ENCODE data around the gene DNAH11. TPM values are rescaled to one million over a fixed set of nuclear protein-coding genes. Genes with fewer than 3 reads are reported as not detected.

Gene DNAH11
- total and polyA plus RNA-seq, 9 of the 15 experiments (the other 6 are each of a cell fraction or from before 2014, with no cell fraction given): under 0.01 TPM; not detected in 7

DNA sequence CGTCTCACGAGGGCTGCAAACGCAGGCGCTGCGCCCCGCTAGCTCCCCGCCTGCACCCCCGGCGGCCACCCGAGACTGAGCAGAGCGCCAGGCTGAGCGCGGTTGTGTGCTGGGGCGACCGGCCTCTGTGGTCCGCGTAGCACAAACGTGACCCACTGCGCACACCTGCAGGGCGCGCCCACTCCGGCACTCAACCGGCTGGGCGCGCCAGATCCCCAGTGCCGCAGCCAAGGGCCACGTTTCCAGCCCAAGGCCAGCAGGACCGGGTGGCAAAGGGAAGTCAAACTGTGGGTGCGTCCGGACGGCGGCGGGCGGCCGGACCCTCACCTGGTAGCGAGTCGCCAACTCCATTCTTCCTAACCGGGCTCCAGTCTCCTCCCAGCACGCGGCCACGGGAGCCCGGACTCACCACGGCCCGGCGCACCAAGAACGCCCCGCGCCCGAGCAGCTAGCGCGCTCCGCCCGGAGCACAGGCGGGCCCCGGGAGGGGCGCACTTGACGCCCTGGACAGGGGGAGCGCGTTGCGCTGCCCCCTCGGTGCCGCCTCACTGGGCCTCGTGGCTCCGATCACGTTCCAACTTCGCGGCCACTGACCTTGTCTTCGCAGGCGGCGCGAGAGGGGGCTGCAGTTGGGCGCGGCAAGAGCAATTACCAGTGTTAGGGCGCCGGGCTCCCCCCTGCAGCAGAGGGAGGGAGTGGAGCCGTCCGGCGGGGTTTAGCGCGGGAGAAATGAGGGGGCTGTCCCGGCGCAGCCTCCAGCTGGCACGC lies 402.8 kb downstream of the DNAH11 start, which contains the start of gene CDCA7L (continued):
- TF ChIP-seq, protein P1, sequence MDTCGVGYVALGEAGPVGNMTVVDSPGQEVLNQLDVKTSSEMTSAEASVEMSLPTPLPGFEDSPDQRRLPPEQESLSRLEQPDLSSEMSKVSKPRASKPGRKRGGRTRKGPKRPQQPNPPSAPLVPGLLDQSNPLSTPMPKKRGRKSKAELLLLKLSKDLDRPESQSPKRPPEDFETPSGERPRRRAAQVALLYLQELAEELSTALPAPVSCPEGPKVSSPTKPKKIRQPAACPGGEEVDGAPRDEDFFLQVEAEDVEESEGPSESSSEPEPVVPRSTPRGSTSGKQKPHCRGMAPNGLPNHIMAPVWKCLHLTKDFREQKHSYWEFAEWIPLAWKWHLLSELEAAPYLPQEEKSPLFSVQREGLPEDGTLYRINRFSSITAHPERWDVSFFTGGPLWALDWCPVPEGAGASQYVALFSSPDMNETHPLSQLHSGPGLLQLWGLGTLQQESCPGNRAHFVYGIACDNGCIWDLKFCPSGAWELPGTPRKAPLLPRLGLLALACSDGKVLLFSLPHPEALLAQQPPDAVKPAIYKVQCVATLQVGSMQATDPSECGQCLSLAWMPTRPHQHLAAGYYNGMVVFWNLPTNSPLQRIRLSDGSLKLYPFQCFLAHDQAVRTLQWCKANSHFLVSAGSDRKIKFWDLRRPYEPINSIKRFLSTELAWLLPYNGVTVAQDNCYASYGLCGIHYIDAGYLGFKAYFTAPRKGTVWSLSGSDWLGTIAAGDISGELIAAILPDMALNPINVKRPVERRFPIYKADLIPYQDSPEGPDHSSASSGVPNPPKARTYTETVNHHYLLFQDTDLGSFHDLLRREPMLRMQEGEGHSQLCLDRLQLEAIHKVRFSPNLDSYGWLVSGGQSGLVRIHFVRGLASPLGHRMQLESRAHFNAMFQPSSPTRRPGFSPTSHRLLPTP (IDR thresholded peaks at IDR 0.05; ENCODE audit: borderline replicate concordance, extremely low read depth, insufficient read length): no peak
- TF ChIP-seq, protein P2, sequence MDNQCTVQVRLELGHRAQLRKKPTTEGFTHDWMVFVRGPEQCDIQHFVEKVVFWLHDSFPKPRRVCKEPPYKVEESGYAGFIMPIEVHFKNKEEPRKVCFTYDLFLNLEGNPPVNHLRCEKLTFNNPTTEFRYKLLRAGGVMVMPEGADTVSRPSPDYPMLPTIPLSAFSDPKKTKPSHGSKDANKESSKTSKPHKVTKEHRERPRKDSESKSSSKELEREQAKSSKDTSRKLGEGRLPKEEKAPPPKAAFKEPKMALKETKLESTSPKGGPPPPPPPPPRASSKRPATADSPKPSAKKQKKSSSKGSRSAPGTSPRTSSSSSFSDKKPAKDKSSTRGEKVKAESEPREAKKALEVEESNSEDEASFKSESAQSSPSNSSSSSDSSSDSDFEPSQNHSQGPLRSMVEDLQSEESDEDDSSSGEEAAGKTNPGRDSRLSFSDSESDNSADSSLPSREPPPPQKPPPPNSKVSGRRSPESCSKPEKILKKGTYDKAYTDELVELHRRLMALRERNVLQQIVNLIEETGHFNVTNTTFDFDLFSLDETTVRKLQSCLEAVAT (IDR thresholded peaks at IDR 0.05): no peak
- TF ChIP-seq PPARD (CRISPR knock-in tag; IDR thresholded peaks at IDR 0.05) (no peak), SMAD2 (IDR thresholded peaks at IDR 0.05; ENCODE audit: low read depth, low read length) (no peak), TAL1 (IDR thresholded peaks at IDR 0.05) (no peak), ZFX (CRISPR knock-in tag; IDR thresholded peaks at IDR 0.05) (peak; percentile 35; the same call in 1 of the 2 replicates), GATAD2A (IDR thresholded peaks at IDR 0.05) (no peak), ZNF668 (CRISPR knock-in tag; IDR thresholded peaks at IDR 0.05) (no peak)
- TF ChIP-seq, protein P3, sequence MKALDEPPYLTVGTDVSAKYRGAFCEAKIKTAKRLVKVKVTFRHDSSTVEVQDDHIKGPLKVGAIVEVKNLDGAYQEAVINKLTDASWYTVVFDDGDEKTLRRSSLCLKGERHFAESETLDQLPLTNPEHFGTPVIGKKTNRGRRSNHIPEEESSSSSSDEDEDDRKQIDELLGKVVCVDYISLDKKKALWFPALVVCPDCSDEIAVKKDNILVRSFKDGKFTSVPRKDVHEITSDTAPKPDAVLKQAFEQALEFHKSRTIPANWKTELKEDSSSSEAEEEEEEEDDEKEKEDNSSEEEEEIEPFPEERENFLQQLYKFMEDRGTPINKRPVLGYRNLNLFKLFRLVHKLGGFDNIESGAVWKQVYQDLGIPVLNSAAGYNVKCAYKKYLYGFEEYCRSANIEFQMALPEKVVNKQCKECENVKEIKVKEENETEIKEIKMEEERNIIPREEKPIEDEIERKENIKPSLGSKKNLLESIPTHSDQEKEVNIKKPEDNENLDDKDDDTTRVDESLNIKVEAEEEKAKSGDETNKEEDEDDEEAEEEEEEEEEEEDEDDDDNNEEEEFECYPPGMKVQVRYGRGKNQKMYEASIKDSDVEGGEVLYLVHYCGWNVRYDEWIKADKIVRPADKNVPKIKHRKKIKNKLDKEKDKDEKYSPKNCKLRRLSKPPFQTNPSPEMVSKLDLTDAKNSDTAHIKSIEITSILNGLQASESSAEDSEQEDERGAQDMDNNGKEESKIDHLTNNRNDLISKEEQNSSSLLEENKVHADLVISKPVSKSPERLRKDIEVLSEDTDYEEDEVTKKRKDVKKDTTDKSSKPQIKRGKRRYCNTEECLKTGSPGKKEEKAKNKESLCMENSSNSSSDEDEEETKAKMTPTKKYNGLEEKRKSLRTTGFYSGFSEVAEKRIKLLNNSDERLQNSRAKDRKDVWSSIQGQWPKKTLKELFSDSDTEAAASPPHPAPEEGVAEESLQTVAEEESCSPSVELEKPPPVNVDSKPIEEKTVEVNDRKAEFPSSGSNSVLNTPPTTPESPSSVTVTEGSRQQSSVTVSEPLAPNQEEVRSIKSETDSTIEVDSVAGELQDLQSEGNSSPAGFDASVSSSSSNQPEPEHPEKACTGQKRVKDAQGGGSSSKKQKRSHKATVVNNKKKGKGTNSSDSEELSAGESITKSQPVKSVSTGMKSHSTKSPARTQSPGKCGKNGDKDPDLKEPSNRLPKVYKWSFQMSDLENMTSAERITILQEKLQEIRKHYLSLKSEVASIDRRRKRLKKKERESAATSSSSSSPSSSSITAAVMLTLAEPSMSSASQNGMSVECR (CRISPR knock-in tag; IDR thresholded peaks at IDR 0.05): no peak
- TF ChIP-seq, protein P4, sequence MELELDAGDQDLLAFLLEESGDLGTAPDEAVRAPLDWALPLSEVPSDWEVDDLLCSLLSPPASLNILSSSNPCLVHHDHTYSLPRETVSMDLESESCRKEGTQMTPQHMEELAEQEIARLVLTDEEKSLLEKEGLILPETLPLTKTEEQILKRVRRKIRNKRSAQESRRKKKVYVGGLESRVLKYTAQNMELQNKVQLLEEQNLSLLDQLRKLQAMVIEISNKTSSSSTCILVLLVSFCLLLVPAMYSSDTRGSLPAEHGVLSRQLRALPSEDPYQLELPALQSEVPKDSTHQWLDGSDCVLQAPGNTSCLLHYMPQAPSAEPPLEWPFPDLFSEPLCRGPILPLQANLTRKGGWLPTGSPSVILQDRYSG (tag; conservative IDR thresholded peaks at IDR 0.05; ENCODE audit: low read depth): no peak
- TF ChIP-seq, protein P5, sequence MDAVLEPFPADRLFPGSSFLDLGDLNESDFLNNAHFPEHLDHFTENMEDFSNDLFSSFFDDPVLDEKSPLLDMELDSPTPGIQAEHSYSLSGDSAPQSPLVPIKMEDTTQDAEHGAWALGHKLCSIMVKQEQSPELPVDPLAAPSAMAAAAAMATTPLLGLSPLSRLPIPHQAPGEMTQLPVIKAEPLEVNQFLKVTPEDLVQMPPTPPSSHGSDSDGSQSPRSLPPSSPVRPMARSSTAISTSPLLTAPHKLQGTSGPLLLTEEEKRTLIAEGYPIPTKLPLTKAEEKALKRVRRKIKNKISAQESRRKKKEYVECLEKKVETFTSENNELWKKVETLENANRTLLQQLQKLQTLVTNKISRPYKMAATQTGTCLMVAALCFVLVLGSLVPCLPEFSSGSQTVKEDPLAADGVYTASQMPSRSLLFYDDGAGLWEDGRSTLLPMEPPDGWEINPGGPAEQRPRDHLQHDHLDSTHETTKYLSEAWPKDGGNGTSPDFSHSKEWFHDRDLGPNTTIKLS (IDR thresholded peaks at IDR 0.05; ENCODE audit: borderline replicate concordance, low read depth): no peak
- TF ChIP-seq, protein P6, sequence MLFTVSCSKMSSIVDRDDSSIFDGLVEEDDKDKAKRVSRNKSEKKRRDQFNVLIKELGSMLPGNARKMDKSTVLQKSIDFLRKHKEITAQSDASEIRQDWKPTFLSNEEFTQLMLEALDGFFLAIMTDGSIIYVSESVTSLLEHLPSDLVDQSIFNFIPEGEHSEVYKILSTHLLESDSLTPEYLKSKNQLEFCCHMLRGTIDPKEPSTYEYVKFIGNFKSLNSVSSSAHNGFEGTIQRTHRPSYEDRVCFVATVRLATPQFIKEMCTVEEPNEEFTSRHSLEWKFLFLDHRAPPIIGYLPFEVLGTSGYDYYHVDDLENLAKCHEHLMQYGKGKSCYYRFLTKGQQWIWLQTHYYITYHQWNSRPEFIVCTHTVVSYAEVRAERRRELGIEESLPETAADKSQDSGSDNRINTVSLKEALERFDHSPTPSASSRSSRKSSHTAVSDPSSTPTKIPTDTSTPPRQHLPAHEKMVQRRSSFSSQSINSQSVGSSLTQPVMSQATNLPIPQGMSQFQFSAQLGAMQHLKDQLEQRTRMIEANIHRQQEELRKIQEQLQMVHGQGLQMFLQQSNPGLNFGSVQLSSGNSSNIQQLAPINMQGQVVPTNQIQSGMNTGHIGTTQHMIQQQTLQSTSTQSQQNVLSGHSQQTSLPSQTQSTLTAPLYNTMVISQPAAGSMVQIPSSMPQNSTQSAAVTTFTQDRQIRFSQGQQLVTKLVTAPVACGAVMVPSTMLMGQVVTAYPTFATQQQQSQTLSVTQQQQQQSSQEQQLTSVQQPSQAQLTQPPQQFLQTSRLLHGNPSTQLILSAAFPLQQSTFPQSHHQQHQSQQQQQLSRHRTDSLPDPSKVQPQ (CRISPR knock-in tag; IDR thresholded peaks at IDR 0.05; ENCODE audit: borderline replicate concordance): no peak

Data from K562 (cell line).